Right ventricle myocardium inferior (tissue), 1 donor: Measurements from ENCODE around the gene HUWE1. TPM values are rescaled to one million over a fixed set of nuclear protein-coding genes. Genes with fewer than 3 reads are reported as not detected.

Experiments
- ATAC-seq: fragments of 200-7000 bp; cut with Tn5 transposase; one replicate; pipeline ENCODE4 v1.9.1; 2020; ENCODE audit warnings: mild to moderate bottlenecking, moderate library complexity
- DNase-seq: peaks from one replicate; pipeline ENCODE4 v3.0.0; 2021; ENCODE audit errors: missing footprints
- intact Hi-C: fragments of 100-400 bp; cut with DNase I; formaldehyde crosslinking; loops from one replicate; pipeline ENCODE4 v1.11.0; 2022
- total RNA-seq: library from RNA; stranded (reverse); fragmentation: NEBNext Ultra II Directional; extraction: Animal tissue kit (Norgen Biotek cat#: 25700); gene quantifications from one replicate; pipeline ENCODE4 v1.2.1, GENCODE V29; 2021
- donor health status: DM: no; HTN: yes; CAD: no; lungs with severe emphysema.

HUWE1 gene
- total RNA-seq, 1 donor from 2014 or later, result 107 TPM

GRCh38 chrX:53637479-53637878 lies 49.0 kb downstream of the HUWE1 start:
- intact Hi-C loops, result no loop called here
- ATAC-seq, result no peak

GRCh38 chrX:53631156-53631555 lies 55.4 kb downstream of the HUWE1 start:
- DNase-seq (no peak), ATAC-seq (no peak)
- intact Hi-C loops, result no loop called here

More at GRCh38 chrX:53637479-53637878, 49.0 kb downstream of the HUWE1 start:
- DNase-seq, result no peak

- ATAC-seq, result no peak
- DNase-seq, result no peak
- intact Hi-C loops, result no loop called here
Observed at GRCh38 chrX:53630261-53630660, 56.3 kb downstream of the HUWE1 start.

DNA sequence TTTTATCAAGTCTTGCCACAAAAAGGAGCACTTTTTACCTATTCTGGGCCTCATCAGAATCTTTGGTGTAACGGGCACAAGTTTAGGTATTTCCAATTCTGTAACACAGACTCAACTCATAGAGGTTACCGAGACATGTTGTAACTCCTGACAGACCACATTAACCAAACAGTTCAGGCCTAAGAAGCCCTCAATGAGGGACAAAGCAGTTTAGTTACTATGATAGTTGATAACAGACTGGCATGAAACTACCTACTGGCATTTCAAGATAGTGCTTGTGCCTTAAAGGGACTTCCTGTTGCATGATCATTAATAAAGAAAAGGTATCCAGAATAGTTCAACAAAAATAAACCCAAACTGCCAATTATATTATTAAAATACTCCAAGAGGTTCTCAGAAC lies 64.1 kb downstream of the HUWE1 start:
- intact Hi-C loops, result no loop called here
- ATAC-seq (no peak), DNase-seq (no peak)

GRCh38 chrX:53621418-53621986 lies 65.0 kb downstream of the HUWE1 start:
- DNase-seq (no peak), ATAC-seq (no peak)
- intact Hi-C loops, result no loop called here

- DNase-seq, result no peak
- intact Hi-C loops, result loop anchor here (10.0 kb wide), 1 partner anchor 52 kb away; no protein-coding TSS in a partner anchor
- ATAC-seq, result no peak
Observed at GRCh38 chrX:53616946-53617345, 69.6 kb downstream of the HUWE1 start.

- no peak for ATAC-seq
- intact Hi-C loops, result no loop called here
Observed at GRCh38 chrX:53606456-53606855, 80.1 kb downstream of the HUWE1 start.

GRCh38 chrX:53605004-53605403 lies 81.5 kb downstream of the HUWE1 start:
- DNase-seq, result no peak
- intact Hi-C loops, result no loop called here
- ATAC-seq, result no peak

More at GRCh38 chrX:53606456-53606855, 80.1 kb downstream of the HUWE1 start:
- no peak for DNase-seq

GRCh38 chrX:53599781-53600396 lies 86.6 kb downstream of the HUWE1 start:
- DNase-seq, result no peak
- no peak for ATAC-seq
- intact Hi-C loops, result no loop called here

GRCh38 chrX:53598169-53598568 lies 88.3 kb downstream of the HUWE1 start:
- ATAC-seq (no peak), DNase-seq (no peak)
- intact Hi-C loops, result no loop called here

GRCh38 chrX:53595266-53595810 lies 91.2 kb downstream of the HUWE1 start:
- intact Hi-C loops, result no loop called here
- DNase-seq (no peak), ATAC-seq (no peak)

GRCh38 chrX:53594354-53594753 lies 92.2 kb downstream of the HUWE1 start:
- ATAC-seq (no peak), DNase-seq (no peak)
- intact Hi-C loops, result no loop called here

DNA sequence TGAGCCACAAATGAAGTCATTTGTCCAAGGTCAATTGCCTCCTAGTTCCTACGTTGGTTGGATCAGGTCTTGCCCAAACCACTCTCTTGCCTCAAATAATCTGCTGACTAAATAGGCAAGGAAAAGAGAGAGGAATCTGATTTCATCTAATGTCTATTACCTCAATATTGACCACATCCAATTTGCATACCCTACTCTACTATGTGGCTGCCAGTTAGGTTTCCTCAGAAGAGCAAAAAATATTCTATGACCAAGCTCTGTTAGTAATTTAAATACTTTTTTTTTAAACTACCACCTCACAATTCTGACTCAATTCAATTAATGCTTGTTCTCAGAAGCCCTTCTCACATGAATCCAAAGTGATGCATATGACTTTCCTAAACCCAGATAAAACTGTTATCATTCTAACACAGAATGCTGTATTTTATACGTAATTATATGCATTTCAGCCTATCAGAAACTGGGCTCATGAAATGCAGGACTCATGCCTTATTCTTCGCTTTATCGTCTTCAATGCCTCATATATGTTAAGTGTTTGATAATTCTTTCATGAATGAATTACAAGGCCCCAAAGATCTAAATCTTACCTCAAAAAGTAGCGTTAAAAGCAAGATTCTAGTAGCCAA lies 98.6 kb downstream of the HUWE1 start:
- no peak for DNase-seq
- ATAC-seq, result no peak
- intact Hi-C loops, result loop anchor here (5.0 kb wide), 1 partner anchor 39 kb away; no protein-coding TSS in a partner anchor

GRCh38 chrX:53584891-53585290 lies 101.6 kb downstream of the HUWE1 start:
- no peak for ATAC-seq
- intact Hi-C loops, result loop anchor here (5.0 kb wide), 1 partner anchor 42 kb away; no protein-coding TSS in a partner anchor
- no peak for DNase-seq

DNA sequence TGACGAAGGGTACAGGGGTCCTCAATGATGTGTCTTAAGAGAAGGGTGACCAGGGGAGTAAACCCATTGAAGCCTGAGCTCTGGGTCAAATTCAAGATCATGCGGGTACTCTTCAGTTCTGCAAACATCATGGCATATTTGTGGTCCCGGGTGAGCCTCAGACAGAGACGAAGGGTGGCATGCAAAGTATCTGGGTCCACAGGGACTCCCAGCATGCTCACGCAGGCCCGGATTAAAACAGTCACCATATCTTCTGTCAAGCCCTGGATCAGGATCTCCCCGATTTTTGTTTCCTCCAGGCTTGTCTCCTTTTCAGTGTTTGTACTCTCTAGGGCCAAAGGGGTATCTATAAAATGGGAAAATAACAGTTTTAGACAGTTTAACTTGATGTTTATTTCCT lies 102.9 kb downstream of the HUWE1 start:
- intact Hi-C loops, result no loop called here
- ATAC-seq (no peak), DNase-seq (no peak)

DNA sequence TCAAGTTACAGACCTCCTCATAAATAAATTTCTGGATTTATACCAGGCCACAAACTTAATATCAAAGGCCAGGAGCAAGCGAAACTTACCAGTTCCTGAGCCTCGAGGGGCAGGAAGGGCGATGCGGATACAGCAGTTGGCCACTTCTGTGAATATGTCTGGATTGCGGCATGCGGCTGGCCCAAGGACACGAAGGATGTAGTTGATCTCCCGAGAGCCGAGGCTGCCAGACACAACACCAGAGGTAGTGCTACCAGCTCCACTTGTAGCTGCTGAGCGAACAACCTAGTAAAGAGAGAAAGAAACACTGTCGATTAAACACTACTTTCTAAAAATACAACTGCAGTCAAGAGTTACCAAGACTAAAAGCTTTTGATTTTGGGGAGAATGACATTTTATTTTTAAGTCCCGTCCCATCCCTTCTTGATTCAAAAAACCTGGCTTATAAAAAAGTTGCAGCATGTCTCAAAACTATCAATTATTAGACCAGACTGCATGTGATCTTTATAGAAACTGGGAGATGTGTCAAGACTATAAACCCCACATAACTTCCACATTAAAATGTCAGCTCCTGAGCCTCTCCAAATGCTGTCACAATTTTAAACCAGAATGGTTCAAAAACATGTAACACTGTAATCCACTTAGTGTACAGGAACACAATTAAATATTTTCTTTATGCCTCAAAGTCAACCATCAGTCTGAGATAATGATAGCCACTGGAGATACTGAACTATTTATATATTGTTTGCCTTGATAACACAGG lies 105.6 kb downstream of the HUWE1 start:
- intact Hi-C loops, result no loop called here
- ATAC-seq, result no peak
- no peak for DNase-seq

GRCh38 chrX:53571494-53571893 lies 115.0 kb downstream of the HUWE1 start:
- intact Hi-C loops, result no loop called here
- ATAC-seq (no peak), DNase-seq (no peak)

DNA sequence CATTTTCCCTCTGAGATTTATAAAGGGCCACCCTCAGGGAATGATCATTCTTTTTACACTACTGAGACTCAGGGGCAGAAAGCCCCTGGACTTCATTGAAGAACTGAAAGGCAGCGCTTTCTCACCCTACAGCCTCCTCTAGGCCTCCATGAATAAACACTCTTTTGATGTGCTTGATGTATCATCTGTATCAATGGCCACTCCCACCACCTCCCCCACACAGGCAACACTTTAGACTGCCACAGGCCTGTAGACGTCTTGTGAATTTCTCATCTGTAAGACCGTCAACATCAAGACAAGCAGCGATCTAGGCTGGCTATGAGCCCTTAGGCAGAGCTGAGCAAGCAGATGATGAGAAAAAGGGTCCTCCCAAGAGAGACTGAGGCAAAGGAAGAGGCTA lies 123.2 kb downstream of the HUWE1 start:
- ATAC-seq, result no peak
- intact Hi-C loops, result loop anchor here (10.0 kb wide), 1 partner anchor 51 kb away; no protein-coding TSS in a partner anchor
- no peak for DNase-seq

DNA sequence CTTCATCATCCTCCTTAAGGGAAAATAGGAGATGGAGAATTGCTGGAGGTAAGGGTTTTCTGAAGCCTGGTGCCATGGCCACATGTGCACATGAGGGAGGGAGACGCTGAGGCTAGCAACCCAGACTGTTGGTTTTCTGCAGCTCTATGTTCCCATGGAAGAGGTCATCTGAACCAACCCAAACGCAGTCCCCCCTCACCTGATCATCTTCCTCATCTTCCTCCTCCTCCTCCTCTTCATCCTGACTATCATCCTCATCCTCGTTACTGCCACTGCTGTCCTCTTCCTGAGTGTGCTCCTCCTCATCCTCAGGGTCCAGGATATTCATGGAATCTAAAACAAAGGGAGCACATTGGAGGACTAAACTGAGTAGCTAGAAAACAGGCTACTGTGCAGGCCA lies 124.6 kb downstream of the HUWE1 start:
- intact Hi-C loops, result loop anchor here (10.0 kb wide), 1 partner anchor 53 kb away; no protein-coding TSS in a partner anchor
- DNase-seq, result no peak
- ATAC-seq, result no peak
